GM19463 (cell line): ENCODE results near the gene KCNH2.

Experiments
- ATAC-seq: cut with Tn5 transposase; IDR thresholded peaks from one replicate; pipeline ENCODE4 v1.9.1; 2021; ENCODE audit warnings: mild to moderate bottlenecking, moderate library complexity; ENCODE audit not compliant: unreplicated experiment

The KCNH2 gene

DNA sequence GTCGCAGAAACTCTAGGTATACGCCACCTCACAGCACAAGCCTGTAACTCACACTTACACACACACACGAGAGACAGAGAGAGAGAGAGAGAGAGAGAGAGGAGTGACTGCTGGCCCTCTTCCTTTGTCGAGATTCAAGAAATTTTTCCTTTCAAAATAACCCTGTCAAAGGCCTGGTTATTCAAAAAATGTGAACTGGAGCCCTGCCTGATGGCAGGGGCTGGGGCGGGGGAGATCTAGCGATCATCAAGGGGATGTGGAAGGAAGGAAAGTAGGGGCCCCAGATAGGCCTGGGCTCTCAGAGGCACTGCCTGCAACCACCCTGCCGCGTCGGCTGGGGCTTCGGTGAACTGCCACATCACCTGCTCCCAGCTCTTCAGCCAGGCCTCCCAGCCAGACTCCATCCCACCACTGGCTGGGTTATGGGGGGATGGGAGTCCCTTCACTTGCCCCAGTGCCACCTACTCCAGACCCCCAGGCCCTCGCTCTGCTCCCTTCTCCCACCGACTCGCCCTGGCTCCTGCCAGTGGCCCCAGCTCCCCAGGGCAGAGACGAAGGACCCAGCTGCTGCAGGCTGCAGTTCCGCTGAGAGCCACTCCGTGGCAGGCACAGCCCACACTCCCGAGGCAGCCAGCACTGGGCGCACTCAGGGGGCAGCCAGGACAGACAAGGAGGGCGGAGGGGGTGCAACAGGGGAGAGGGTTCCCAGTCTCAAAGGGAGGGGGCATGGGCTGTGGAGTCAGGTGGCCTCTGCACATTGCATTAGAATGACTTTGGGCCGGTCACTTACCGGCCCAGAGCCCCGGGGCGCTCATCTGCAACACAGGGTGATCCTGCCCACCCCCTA is 15.3 kb downstream of the KCNH2 start:
- peak; percentile 91 for ATAC-seq

DNA sequence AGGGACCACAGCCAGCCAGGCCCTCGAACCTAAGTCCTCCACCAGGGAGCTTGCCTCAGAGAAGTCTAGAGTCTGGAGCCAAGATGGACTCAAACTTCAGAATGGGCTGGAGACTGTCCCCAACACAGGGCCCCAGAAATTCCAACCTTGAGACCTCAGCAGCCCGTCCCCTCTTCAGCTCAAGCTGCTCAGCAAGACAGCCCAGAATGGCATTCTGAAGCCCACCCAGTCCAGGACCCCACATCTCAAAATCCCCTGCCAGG is 15.9 kb downstream of the KCNH2 start:
- ATAC-seq: no peak

DNA sequence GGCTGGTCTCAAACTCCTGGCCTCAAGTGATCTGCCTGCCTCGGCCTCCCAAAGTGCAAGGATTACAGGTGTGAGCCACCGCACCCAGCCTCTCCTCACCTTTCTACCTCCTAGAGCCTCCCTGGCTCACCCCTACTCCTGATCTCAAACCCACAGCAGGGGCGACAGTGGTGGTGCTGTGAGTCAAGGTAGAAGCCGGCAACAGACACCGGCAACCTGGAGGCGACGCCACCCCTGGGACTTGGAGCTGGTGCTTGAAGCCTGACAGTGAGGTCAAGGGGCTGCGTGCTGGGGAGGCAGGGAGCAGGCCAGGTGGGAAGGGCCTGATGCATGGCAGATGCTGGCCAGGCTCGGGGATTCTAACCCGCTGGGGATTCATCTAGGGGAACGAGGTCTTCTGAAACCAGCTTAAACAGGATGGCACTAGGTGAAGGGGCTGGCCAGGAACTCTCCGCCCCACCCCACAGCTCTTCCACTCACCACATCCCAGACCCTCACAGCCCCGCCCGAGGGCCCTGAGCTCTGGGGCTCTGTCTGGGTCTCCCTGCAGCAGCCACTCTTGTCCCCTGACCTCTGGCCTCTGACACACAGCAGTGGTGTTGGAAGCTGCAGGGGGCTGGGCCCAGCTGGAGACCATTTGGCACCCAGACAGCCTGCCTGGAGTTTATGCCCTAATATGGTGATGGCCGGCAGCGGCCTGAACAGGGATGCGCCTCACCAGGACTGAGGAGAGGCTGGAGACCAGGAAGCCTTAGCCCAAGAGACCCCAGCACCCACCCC is 16.4 kb downstream of the KCNH2 start:
- no peak for ATAC-seq

DNA sequence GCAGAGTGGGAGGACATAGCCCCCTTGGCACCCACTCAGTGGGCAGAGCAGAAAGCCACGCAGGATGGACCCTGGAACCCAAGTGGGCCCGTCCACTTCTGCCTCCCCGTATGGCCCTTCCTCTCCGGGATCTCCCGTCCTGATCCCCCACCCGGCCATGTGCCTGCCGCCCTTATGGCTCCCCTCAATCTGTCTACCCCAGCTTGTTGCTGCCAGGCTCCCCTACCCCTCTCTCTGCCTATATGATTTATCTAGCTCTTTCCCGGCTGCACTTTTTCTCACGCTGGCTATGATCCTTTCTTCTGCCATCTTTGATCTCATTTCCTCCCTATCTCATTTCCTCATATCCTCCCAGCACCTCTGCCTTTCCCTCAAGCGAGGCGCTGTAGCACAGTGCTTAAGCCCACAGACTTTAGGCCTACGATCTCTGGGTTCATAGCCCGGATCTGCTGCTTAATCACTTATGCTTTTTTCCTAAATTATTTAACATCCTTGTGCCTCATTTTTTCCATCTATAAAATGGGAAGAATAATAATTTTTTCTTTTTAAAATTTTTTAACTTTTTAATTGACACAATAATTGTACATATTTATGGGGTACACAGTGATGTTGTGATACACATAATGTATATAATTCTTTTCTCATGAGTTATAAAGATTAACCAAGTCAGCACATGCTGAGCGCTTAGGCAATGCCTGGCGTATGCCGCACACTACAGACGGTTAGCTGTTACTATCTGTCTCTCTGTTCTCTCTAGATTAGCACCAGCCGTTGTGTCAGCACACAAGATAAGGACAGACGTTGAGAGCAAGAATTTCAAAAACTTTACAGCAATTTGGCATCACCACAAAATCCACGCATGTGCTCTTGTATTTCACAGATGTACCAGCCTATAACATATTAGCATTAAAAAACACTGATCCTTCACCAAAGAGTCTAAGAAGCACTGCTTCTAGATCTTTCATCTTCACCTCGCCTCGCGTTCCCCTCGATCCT is 18.1 kb downstream of the KCNH2 start:
- no peak for ATAC-seq

DNA sequence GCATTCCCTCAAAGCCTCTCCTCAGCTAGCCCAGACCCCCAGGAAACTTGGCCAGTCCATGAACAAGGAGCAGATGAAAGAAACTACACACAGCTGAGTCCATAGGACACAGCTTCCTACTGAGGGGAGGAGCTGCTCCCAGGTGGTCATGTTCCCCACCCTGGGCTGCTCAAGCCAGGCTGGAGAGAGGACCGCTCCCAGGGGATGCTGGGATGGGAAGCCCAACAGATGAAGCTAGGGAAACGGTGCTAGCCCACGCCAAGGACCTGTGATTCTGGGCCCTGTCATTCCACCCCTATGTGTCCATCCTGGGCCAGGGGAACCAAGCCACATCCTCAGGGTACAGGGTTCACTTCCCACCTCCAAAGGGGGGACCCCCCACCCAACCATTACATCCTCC is 19.0 kb downstream of the KCNH2 start:
- no peak for ATAC-seq

DNA sequence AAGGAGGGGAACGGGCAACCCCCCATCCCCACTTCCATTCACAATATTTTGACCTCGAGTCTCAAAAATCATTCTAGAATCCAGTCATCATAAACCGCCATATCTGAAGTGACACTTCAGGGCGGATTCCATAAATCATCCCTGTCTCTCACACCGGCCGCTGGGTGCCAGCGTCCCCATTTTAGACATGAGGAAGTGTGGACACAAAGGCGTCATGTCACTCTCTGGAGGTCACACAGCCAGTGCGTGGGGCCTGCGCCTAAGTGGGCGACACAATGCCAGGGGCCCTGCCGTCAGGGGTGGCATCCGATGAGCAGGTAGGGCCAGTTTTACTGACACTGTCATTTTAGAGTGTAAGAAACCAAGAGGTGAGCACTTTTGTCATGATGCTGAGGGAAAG is 19.5 kb downstream of the KCNH2 start:
- ATAC-seq: no peak

DNA sequence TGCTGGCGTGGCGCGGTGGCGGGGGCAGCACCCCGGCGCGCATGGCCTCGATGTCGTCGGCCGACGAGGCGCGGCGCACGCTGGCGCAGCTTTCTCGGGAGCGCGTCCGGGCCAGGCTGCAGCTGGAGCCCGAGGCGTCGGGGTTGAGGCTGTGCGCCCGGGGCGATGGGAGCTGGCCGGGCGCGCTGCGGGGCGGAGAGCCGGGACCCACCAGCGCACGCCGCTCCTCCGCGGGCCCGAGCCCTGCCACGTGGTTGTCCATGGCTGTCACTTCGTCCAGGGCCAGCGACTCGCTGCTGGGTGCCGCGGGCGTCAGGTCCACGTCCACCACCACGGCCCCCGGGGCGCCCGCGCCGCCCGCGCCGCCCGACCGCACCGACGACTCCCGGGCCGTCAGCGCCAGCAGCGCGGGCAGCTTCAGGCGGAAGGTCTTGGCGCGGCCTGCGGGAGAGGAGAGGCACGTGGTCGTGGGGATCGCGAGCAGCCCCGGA is 20.0 kb downstream of the KCNH2 start:
- no peak for ATAC-seq

DNA sequence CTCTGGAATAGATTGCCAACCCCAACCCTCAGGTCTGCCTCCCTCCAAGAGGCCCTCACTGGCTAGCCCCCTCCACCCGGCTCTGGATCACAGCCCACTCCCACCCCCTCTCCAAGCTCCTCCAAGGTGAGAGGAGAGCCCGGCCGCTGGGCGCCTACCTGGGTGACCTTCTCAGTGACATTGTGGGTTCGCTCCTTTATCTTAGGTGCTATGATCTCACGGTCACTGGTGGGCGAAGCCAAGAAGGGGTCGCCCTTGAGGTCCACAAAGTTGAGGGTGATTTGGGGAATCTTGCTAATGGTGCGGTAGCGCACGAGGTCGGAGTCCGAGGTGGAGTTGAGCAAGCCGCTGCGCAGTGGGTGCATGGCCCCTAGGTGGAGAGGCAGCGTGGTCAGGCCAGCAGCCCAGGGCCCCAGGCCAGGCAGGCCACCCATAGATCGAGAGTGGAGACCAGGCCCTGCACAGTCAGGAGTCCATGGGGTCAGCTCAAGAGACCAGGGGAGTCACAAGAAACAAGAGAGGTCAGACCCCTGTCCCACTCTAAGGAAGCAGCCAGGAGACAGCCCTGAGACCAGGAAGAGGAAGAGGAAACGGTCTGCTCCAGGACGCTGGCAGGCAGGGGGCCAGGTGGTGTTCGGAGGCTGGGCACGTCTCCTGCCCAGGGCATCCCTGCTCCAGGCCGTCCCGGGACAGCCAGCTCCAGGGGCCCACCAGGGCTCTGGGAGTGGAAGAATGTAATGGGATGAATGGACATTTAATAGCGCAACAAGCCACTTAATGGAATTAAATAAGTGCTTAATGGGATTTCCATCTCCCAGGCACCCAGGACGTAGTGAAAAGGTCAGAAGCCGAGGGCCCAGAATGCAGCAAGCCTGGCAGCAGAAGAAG is 20.7 kb downstream of the KCNH2 start:
- no peak for ATAC-seq

DNA sequence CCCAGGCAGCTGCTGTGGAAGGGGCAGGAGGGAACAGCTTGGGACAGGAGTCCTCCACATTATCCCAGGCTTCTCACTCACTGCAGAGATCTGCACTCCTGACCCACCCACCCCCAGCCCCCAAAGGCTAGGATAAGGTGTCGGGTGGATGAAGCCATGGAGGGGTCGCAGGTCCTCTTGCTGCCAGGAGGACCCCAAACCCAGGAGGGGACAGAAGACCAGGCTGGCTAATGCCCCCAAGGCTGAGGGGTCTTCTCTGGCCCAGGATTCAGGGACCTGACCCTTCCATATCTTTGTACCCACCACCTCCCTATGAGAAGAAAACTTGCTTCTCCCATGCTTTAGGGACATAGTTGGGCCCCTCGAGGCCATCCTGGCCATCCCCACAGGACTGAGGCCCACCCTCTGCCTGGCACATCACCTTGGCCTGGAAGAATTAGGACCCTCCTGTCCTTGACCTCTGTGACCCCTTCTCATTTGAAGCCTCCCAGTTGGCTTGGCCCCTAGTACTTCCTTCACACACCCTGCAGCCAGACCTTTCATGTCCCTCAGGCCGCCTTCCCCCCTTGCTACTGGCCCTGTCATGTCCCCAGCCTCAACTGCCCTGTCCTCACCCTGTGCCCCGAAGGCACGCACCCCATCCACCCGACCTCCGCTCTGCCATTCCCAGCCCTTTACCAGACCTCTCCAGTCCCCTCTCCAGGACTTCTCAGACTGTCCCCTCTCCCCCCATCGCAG is 21.6 kb downstream of the KCNH2 start:
- no peak for ATAC-seq

DNA sequence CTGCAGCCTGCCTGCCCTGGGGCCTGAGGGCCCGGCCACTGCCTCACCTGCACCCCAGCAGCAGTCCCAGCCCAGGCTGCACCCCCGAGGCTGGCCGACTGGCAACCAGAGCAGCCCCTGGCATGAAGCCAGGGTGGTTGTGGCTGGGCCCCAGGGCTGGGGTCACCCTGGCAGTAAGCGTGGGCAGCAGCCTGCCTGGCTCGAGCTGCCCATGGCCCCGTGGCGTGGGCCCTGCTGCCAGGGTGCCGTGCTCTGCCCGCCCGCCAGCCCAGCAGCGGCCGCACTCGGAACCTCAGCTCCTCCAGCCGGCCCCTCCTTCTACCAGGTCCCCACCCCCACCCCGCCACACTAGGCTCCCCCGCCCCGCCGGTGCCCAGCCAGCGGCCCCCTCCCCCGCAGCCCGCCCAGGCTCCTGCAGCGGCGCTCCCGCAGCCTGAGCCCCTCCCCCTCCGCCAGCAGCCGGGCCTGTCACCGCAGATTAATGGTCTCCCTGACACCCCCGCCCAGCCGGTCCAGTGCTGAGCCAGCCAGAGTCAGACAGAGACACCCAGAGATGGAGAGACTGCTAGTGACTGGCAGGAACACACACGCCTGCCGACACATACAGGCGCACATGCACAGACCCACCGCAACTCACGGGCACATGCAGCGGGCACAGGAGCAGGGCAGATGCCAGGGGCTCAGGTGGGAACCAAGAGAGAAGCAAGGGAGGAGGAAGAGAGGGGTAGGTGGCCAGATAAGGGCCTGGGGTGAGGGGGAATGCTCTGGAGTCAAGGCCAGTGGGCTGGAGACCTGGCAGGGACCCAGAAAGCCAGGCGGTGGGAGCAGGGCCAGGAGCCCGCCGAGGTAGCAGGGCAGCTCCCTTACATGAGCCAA is 22.4 kb downstream of the KCNH2 start:
- ATAC-seq: no peak

DNA sequence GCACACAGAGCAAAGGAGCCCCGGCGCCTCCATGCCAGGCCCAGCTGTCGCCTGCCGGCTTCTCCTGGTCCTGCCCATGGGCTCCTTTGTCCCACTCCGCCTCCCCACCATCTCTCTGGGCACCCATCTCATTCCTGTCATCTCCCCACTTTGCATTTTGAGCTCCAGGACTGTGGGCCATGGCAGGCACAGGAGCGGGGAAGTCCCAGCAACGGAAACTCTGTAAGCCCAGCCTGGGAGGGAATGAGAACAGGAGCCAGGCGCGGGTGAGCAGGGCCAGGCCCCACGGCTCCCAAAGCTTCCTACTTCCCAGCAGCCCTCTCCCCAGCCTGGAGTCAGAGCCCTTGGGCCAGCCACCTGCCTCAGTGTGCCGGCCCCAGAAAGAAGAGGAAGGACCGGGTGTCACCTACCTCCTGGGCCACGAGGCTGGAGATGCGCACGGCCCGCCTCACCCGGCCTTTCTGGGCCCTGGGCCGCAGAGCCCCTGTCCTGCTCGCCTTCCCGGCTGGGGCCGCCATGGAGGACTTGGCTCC is 23.1 kb downstream of the KCNH2 start:
- no peak for ATAC-seq

DNA sequence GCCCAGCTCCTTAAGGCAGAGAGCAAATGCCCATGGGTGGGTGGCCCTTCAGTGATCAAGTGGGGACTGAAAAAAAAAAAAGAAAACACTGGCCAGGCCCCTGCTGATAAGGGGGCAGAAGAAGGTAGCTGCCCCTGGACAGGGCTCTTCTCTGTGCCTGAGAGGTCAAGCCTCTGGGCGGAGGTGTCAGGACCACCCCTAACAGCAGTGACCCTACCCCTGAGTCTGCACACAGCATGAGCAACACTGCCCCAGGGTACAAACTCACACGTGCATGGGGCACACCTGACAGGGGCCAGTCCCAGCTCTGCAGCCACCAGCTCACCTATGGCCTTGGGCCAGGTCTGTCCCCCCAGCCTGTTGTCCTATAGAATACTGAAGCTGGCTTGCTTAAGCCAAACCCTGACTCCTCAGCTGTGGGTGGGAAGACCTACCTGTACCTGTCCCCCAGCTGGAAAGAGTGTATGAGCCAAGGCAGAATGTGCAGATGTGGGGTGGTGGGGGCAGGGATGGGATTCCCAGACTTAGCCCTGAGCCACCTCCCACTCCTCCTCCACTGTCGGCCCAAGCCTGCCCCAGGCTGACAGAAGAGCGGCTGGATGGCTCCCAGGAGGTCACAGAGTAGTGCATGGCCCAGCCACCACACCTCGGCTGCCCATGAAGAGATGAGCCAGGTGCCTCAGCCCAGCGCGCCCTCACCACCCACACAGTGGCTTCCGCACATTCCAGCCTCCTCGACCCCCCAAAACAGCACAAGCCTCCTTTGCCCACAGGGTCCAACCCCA is 23.7 kb downstream of the KCNH2 start:
- no peak for ATAC-seq

DNA sequence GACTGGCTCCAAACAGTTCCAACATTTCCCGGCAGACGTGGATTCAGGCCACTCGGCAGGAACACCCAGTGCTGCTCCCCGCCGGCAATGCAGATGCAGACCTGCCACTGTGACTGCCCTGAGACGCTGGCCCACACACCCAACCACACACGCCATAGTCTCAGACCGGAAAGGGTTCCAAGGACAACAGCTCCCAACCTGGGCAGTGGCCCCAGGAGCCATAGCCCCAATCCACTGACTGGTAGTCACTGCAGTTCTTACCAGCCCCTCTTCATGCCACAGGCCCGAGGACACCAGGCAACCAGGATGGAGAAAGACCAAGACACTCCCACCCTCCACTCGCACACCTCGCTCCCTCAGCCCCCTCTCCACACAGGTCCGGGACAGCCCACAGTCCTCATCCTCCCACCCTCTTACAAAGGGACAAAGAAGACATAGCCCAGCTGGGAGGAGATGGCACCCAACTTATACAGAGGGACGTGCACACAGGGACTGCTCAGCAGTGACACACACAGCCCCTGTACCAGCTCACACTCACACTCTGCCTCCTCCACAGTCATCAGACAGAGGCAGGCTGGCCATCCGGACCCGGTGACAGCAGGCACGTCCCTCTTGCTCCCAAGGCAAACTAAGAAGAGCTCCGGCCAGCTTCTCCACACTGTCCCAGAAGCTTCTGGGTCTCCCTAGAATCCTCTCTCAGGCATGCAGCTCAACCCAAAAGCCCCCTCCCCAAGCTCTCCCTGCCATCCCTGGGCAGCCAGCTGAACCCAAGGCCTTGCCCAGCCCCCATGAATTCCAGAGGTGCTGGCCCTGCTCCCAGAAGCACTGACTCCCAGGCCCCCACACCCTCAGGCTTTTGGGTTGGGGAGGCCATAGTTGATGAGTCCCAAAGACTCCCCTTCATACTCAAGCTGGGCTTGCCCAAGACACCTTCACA is 24.8 kb downstream of the KCNH2 start:
- ATAC-seq: no peak

DNA sequence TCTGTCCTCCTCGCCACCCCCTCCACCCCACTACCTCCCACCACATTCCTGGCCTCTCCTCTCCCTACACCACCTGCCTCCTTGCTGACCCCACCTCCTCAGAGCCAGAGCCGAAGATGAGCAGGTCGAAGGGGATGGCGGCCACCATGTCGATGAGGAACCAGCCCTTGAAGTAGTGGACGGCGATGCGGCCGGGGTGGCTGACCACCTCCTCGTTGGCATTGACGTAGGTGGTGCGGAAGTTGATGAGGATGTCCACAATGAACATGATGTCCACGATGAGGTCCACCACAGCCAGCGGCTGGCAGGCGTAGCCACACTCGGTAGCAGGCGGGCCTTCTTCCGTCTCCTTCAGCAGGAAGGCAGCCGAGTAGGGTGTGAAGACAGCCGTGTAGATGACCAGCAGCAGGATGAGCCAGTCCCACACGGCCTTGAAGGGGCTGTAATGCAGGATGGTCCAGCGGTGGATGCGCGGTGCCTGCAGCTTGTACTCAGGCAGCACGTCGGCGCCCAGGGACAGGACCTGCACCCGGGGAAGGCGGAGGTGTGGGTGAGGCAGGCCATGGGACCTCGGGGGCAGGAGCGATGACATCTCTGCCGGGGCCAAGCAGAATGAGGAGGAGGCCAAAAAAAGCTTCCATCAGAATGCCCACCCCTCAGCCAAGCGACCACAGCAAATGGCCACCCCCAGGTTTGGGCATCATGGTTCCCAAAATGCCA is 25.6 kb downstream of the KCNH2 start:
- ATAC-seq: no peak

DNA sequence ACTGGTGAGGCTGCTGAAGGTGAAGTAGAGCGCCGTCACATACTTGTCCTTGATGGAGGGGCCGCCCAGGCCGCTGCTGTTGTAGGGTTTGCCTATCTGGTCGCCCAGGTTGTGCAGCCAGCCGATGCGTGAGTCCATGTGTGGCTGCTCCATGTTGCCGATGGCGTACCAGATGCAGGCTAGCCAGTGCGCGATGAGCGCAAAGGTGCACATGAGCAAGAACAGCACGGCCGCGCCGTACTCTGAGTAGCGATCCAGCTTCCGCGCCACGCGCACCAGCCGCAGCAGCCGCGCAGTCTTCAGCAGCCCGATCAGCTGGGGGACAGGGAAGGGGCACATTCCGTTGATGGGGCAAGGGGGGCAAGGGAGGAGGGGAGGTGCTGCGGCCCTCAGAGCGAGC is 26.6 kb downstream of the KCNH2 start:
- ATAC-seq: no peak

DNA sequence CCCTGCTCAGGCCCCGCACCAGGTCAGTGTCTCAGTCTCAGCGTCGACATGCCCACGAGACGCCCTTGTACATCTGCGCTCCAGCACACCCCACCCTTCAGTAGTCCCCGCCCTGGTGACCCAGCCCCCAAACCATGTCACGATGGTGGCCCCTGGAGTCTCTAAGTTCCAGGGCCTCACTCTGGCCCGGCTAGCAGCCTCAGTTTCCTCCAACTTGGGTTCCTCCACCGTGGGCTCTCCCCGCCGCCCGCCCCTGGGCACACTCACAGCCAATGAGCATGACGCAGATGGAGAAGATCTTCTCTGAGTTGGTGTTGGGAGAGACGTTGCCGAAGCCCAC is 27.0 kb downstream of the KCNH2 start:
- no peak for ATAC-seq
